GM18867 (cell line): ENCODE measurements around the gene SMYD3.
"Not testable (repeated sequence)": the region's sequence is repeated elsewhere in the genome, so short reads cannot be mapped to it uniquely, and the experiment has no call there.

Source experiments
- ATAC-seq: cut with Tn5 transposase; IDR thresholded peaks from one replicate; pipeline ENCODE4 v1.9.1; 2021; ENCODE audit warnings: mild to moderate bottlenecking, moderate library complexity; ENCODE audit not compliant: unreplicated experiment

The SMYD3 gene

DNA sequence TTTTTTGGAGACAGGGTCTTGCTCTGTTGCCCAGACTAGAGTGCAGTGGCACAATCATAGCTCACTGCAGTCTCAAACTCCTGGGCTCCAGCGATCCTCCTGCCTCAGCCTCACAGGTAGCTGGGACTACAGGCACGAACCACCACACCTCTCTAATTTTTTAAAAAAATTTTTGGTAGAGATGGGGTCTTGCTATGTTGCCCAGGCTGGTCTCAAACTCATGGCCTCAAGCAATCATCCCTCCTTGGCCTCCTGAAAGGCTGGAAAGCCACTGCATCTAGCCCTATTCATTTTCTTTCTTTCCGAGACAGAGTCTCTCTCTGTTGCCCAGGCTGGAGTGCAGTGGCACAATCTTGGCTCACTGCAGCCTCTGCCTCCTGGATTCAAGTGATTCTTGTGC lies 793.1 kb downstream of the SMYD3 start:
- not testable (repeated sequence) for ATAC-seq

DNA sequence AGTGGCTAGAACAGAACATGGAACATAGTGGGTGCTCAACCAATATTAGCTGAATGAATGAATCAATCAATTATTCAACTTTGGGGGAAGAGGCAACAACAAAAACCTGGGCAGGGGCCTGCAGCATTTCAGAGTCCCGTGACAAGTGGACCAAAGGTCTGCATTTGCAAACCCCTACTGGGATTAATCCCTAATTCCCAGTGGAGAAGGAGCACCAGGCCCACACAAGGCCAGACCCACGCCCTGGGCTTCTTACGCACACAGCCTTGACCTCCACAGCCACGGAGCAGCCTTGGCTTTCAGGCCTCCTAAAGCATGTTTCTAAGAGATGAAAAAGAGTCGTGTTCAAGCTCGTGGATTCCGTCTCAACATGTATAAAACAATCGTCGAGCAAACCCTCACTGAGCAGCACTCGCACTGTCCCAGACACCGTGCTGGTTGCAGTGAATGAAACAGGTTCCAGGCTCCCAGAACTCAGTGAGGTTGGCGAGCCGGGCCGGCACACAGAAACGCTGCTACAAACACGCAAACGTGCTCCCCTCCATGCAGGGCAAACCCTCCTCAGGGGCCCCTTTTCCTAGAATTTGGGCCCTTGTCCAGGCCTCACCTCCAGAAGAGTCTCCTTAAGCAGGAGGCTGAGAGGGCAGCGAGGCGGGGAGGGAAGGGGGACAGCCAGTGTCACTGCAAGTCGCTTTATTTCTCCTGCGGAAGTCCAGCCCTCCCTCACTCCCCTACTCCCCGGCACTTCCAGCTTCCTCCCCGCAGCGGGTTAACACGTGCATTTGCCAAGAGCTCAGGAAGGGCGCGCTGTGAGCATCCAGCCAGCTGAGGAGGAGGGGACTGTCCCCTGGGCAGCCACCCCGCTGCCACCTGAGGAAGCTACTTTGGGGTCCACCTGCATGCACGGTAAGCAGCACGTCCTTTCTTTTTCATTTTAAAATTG lies 795.8 kb downstream of the SMYD3 start:
- no peak for ATAC-seq

DNA sequence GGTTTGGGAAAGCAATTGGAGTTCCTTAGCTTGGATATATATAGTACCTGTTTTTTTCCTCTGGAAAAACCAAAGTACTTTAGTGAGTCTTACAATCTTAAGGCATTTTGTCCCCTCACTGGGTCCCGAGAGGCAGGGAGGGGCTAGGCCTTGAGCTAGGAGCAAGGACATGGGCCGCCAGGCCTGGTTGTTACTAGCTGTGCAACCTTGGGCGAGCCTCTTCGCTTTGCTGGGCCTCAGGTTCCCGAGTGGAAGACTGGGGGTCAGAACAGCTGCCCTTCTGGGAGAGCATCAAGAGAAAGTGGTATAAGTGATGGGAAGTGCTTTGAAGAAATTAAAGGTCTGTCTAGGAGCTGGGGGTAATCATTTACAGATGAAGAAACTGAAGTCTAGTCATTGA lies 799.1 kb downstream of the SMYD3 start:
- ATAC-seq = no peak

DNA sequence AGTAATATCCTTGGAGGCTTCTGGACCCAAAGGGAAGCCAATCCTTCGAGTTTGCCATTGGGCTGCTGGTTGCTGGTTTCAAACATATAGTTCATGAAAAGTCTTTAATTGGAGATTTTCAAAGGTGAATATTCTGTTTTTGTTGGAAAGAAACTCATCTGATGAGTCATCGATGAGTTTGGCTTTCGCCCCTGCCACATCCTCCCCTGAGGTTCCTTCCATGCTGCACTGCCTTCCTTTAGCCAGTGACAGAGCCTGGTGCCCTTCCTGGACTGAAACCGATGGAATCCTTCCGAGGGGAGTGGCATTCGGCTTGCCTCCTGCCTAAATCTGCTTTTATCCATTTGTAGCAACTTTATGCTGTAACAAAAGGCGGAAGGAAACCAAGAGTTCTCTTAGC lies 802.3 kb downstream of the SMYD3 start:
- ATAC-seq = no peak

DNA sequence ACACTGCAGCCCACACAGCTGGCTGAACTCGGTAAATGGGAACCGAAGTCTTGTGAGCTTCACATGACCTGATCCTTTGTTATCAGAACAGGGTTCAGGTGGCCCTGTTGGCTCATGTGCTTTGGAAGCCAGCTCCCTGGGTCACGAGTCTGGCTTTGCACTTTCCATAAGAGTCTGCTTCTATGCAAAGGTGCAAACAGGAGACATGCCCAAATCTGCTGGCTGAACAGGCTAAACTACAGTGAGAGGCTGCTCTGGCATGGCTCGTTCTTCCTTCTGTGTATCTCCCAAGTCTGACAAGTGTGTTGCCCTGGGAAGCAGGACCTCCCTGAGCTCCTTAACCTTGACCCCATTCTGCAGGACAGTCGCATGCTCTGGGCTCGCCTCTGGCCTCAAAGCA lies 802.7 kb downstream of the SMYD3 start:
- ATAC-seq = no peak

DNA sequence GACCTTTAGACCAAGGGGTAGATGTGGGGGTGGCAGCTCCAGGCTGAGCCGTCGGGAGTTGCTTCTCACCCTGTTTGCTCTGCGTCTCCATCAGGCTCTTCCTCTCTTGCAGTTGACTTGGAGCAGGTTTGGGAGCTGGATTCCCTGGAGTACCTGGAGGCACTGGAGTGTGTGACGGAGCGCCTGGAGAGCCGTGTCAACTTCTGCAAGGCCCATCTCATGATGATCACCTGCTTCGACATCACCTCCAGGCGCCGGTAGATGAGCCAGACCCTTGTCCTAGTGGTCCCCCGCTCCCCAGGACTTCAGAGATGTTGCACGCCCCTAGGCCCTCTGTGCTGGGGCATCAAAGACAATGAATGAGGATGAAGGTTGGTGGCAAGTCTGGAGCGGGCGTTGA lies 804.7 kb downstream of the SMYD3 start:
- no peak for ATAC-seq

DNA sequence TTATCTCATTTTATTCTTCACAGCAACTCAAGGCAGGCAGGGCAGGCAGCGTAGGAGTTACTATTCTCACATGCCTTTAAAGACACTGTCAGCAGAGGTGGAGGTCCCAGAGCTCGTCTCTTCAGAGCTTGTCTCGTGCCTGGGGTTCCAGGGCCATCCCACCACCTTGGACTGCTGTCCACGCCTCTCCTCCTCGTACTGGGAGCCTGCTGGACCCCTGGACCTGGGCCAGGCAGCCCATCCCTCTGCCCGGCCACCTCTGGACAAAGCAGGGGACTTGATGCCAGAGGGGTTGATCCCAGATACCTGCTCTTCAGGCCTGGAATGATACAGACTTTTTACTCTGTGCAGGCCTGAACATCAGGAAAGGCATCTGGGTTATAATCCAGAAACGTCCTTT lies 805.4 kb downstream of the SMYD3 start:
- no peak for ATAC-seq

DNA sequence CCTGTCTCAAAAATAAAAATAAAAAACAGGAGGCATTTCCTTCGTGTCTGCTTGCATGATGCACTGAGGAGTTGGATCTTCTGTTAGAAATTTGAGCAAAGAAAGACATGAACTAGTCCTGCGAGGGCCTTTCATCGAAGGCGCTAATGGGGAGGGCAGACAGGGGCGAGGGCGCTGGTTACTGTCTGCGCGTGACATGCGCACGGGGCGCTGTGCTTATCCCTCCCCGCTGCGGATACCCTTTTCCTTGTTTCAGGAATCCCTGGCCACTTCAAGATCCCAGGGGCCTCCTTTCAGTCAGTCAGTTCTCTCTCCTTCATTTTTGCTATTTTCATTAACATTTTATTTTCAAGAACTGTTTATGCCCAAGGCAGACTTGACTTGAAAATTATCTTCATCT lies 806.4 kb downstream of the SMYD3 start:
- ATAC-seq = no peak
